HG03139 (cell line): Measurements from ENCODE around the gene PCDHGB4.
A peak's percentile ranks its signal among the peaks of the same experiment; 100 is the strongest.
"Not testable (repeated sequence)": the region's sequence is repeated elsewhere in the genome, so short reads cannot be mapped to it uniquely, and the experiment has no call there.

Experiments
- ATAC-seq: cut with Tn5 transposase; IDR thresholded peaks from one replicate; pipeline ENCODE4 v1.9.1; 2021; ENCODE audit not compliant: unreplicated experiment

Gene PCDHGB4

GRCh38 chr5:141366016-141366896 lies 21.2 kb upstream of the PCDHGB4 start:
- ATAC-seq: no peak

GRCh38 chr5:141369994-141370848 lies 17.3 kb upstream of the PCDHGB4 start, which contains the start of gene PCDHGB3:
TSS of gene PCDHGB3 (plus strand) at chr5:141370242. CDS start at chr5:141370395, 153 bp downstream.
- peak; percentile 86 for ATAC-seq

- no peak for ATAC-seq
These were observed 15.7 kb upstream of the PCDHGB4 start for GRCh38 chr5:141371572-141372475.

GRCh38 chr5:141373673-141374317 lies 13.7 kb upstream of the PCDHGB4 start, which contains the start of gene PCDHGA6:
TSS of gene PCDHGA6 (plus strand) at chr5:141373891. CDS start at chr5:141374084, 193 bp downstream.
- no peak for ATAC-seq

GRCh38 chr5:141374627-141375026 lies 12.9 kb upstream of the PCDHGB4 start:
- ATAC-seq: no peak

- ATAC-seq: not testable (repeated sequence)
These were observed 11.9 kb upstream of the PCDHGB4 start for GRCh38 chr5:141375444-141376155.

- ATAC-seq: no peak
These were observed 4.8 kb upstream of the PCDHGB4 start, which contains the start of gene PCDHGA7 for GRCh38 chr5:141382469-141383294. TSS of gene PCDHGA7 (plus strand) at chr5:141382742. CDS start at chr5:141382900, 158 bp downstream.

- no peak for ATAC-seq
These were observed 4.2 kb upstream of the PCDHGB4 start for GRCh38 chr5:141383345-141383744.

- ATAC-seq: no peak
These were observed 2.8 kb upstream of the PCDHGB4 start for GRCh38 chr5:141384471-141385267.

- ATAC-seq: no peak
These were observed 1.2 kb downstream of the PCDHGB4 start for GRCh38 chr5:141388661-141389060.

GRCh38 chr5:141389153-141390042 lies 1.9 kb downstream of the PCDHGB4 start:
- no peak for ATAC-seq

- ATAC-seq: no peak
These were observed 5.1 kb downstream of the PCDHGB4 start, which contains the start of gene PCDHGA8 for GRCh38 chr5:141392429-141393198. TSS of gene PCDHGA8 (plus strand) at chr5:141392633. CDS start at chr5:141392814, 181 bp downstream.

- no peak for ATAC-seq
These were observed 5.8 kb downstream of the PCDHGB4 start for GRCh38 chr5:141393267-141393666.

- not testable (repeated sequence) for ATAC-seq
These were observed 7.1 kb downstream of the PCDHGB4 start for GRCh38 chr5:141394401-141395187.
